HG03039 (cell line): Measurements from ENCODE around the gene CPXM2.

Source experiments
- ATAC-seq: cut with Tn5 transposase; IDR thresholded peaks from one replicate; pipeline ENCODE4 v1.9.1; 2021; ENCODE audit warnings: mild to moderate bottlenecking, moderate library complexity; ENCODE audit not compliant: unreplicated experiment

The CPXM2 gene

DNA sequence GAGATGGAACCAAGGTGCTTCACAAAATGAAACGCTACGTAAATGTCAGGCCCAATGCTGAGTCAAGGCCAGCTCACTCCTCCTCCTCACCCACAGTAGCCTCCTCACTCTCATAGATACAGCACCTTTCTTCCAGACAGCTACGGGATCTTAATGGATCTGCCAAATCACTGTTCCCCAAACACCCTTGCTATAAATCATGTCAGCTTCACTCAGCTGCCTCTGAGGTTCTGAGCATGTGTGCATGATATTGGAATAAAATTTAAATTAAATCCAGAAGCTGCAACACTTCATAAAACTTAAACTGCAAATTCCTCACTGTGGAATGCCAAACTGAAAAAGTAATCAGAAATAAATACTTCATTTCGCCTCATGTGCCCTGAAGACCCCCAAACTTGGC is 14.7 kb upstream of the CPXM2 start:
- ATAC-seq, result no peak

DNA sequence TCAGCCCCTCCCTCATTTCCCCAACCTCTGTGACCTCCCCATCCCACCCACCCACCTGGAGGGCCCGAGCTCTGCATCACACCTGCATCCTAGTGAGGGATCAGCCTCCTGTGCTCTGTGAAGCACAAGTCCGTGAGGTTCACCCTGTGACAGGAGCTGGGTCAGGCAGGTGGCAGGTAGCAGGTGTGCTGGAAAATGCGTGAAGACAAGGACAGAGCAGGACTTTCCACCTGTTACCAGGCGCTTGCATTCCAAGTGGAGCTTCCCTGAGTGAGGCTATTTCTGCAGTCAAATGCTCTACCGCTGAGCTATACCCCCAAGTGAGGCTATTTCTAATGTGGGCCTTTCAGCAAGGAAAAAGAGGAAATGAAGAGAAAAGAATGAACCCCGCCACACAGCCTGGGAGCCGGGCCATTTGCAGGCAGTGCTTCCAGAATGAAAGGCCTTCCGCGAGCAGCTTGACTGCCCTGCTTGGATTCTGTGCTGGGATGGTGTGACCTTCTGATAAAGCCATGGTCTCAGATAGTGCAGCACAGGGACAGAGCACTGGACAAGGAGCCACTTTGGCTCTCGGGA is 13.3 kb upstream of the CPXM2 start:
- ATAC-seq, result no peak

DNA sequence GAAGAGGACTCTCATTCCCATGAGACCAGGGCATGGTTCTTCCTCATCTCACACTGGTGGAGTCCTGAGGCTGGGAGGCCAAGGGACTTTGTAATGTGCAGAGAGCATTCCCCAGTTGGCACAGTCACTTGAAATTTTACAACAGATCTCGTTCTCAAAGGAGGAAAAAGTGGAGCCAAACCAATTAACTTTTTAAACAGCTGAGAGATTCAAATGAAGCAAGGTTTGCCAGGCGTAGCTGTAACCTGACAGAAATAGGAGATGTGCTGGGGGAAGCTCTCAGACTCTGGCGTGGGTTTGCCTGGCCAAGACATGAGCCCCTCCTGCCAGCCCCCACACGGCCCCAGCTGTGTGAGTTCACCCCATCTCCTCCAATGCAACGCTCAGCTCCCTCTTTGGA is 12.0 kb upstream of the CPXM2 start:
- ATAC-seq, result no peak

GRCh38 chr10:123901621-123902020 is 10.0 kb upstream of the CPXM2 start:
- ATAC-seq, result no peak

GRCh38 chr10:123897146-123897545 is 5.5 kb upstream of the CPXM2 start:
- ATAC-seq, result no peak

GRCh38 chr10:123896246-123896927 is 4.8 kb upstream of the CPXM2 start:
- no peak for ATAC-seq

GRCh38 chr10:123893651-123894050 is 2.0 kb upstream of the CPXM2 start:
- ATAC-seq, result no peak

DNA sequence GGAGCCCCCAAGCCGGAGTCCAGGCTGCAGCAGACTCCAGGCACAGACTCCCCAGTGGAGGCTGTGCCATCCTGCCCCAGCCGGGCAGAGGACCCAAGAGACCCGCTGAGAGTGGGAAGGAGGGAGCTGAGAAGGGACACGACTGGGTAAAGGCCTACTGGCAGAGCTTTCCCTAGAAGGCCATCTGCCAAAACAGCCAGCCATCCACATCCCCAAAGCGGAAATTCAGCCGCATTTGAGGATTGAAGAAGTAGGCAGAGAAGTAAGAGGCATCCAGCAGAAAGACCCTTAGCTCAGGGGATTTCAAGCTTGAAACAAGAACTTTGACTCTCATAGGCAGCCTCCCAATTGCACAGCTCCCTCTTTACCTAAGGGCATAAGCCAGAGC is 857 bp downstream of the CPXM2 start:
- ATAC-seq, result no peak

DNA sequence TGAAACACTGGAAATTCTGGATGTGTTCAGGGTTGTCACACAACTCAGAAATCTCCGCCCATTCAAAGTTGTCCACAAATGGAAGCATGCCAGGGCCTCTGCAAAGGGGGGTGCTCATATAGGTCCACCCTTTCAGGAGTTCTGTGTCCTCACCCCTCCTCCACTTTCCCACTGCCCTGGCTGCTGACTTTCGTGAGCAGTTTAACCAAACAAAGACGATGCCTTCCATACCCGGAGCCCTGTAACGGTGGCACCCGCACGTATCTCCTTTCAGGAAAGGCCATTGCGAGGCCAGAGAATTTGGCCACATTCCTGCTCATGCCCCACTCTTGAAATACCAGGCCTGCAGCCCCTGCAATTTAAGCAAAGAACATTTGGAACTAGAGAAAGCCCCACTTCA is 1.4 kb downstream of the CPXM2 start:
- no peak for ATAC-seq

DNA sequence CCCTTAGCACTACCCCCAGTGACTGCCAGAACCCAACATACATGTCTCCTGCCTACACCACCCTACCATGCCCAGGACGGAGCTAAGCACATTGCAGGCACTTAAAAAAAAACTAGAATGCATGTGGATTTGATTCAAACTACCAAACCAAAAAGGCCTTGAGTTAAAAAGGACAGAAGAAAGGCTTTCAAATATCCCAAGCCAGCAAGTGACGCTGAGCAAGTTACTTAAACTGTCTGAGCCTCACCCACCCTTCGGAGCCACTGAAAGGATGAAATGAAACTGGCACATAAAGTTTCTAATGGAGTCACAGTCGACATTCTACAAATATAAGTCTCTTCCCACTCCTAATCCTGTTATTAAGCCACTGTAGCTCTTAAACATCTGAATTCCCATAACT is 1.8 kb downstream of the CPXM2 start:
- ATAC-seq, result no peak

DNA sequence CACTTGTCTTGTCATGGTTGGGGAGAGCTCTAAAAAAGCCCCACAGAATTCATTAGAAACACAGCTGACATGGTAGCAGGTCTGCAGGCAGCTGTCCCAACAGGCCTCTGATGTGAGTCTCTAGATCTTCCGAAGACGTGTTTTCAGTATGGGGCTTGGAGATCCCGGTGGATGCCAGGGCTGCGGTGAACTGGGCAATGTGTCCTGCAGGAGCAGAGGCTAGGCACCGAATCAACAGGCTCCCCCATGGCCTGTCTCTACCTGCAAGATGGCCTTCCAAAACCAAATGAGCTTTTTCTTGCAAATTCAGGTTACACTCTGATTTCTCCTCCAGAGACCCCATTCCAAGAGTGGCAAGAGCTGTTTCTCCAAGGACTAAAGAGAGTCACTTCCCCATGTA is 2.9 kb downstream of the CPXM2 start:
- ATAC-seq, result no peak

DNA sequence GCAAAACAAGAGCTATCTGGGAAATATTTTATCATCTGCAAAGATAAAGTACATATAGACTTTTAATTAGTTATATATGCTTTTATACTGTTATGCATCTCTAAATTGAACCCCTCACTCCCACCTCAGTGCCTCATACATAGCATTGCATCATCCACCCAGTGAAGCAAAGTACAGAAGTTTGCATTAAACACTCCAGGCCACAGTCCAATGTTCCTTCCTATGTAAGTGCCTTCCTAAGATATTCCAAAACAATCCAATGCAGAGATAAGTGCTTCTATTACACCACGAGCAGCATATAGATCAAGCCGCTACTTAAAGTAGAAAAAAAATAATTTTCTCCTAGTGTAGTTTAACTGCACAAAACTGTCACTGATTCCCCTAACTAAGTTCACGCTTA is 3.4 kb downstream of the CPXM2 start:
- ATAC-seq, result no peak

DNA sequence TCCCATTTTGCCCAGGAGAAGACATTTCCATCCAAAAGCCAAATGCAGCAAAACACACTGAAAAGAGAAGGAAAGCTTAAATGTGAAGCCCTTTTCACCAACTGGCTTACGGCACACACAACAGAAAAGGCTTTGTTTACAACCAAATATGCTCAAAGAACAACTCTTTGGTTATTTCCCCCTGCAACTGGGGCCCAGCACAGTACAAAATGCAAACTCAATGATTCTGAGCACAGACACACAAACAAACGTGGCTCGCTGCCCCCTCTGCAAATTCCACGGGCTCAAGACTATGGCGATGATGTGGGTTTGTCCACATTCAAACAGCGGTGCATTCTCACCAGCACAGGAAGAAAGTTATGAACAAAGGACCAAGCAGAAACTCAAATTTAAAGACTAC is 5.3 kb downstream of the CPXM2 start:
- ATAC-seq, result no peak

GRCh38 chr10:123885406-123886170 is 6.0 kb downstream of the CPXM2 start:
- ATAC-seq, result no peak

DNA sequence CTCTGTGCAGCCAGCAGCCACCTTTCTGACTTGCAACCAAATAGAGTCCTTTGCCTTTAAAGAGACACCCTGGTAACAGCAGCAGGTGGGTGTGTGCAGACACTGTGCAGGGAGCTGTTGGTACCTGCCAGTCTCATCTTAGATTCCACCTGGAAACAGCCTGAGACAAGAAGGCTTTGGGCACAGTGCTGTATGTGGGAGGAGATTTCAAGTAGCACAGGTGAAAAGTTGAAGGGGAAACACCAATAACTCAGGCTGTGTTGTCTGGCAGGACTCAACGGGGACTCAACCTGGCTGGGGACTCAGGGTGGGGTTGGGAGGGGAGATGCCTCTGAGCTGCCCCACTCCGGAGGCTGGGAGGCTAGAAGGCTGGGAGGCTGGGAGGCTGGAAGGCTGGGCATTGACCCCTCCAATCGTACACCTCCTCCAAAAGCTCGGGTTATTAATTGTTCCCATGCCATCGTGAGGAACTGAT is 6.7 kb downstream of the CPXM2 start:
- no peak for ATAC-seq

GRCh38 chr10:123884351-123884906 is 7.2 kb downstream of the CPXM2 start:
- no peak for ATAC-seq

GRCh38 chr10:123883673-123884320 is 7.8 kb downstream of the CPXM2 start:
- no peak for ATAC-seq

GRCh38 chr10:123882681-123883445 is 8.7 kb downstream of the CPXM2 start:
- no peak for ATAC-seq

- no peak for ATAC-seq
Measured at GRCh38 chr10:123882177-123882576, 9.4 kb downstream of the CPXM2 start.

- ATAC-seq, result no peak
Measured at GRCh38 chr10:123879606-123880257, 11.9 kb downstream of the CPXM2 start.
